HG03039 (cell line): Measurements from ENCODE around the gene TEP1.
"Not testable (repeated sequence)": the region's sequence is repeated elsewhere in the genome, so short reads cannot be mapped to it uniquely, and the experiment has no call there.

Experiments used
- ATAC-seq: cut with Tn5 transposase; IDR thresholded peaks from one replicate; pipeline ENCODE4 v1.9.1; 2021; ENCODE audit warnings: mild to moderate bottlenecking, moderate library complexity; ENCODE audit not compliant: unreplicated experiment

Gene TEP1

DNA sequence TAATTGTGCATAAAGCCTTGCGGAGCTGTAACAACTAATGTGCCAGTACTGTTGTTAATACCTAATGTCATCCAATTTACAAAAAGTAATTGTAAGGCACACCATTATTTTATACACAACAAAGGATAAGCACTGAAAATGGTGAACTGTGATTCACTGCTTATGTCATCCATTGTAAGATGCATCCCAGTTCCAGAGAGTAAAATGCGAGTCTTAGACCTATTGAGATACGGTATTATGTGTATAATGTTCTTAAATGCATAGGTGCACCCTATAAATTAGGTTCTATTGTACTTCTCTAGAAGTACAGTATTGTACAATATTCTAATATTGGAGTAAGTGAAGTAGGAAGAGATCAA lies 69.5 kb downstream of the TEP1 start:
- ATAC-seq = no peak

- peak; percentile 95 for ATAC-seq
Measured at GRCh38 chr14:20343092-20343861, 70.0 kb downstream of the TEP1 start, which contains the start of gene PARP2. Gene PARP2, plus strand, starts transcription at chr14:20343635. Its CDS starts 7 bp downstream, at chr14:20343642.

- ATAC-seq = no peak
Measured at GRCh38 chr14:20341646-20342045, 71.7 kb downstream of the TEP1 start.

- not testable (repeated sequence) for ATAC-seq
Measured at GRCh38 chr14:20341032-20341431, 72.3 kb downstream of the TEP1 start.

- no peak for ATAC-seq
Measured at GRCh38 chr14:20334017-20334416, 79.3 kb downstream of the TEP1 start.

GRCh38 chr14:20333494-20333841 lies 79.8 kb downstream of the TEP1 start:
- no peak for ATAC-seq

- peak; percentile 97 for ATAC-seq
Measured at GRCh38 chr14:20332788-20333493, 80.4 kb downstream of the TEP1 start, which contains the start of gene CCNB1IP1. Gene CCNB1IP1, minus strand, starts transcription at chr14:20333279. Its CDS starts 16,756 bp downstream, at chr14:20316523.

DNA sequence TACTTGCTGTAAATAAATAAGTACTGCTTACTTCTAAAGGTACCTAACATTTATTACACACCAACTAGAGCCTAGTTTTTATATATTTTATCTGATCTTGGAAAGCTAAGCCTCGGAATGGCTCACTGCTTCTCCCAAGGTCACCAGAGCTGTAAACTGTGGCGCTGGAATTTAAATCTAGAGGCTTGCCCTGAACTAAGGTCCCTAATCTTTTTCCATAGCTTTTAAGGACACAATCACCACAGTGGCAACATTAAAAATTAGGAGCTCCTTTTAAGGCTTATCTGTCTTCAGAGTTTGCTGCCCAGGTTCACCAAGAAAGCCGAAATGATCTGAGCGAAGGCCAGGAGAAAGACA lies 80.9 kb downstream of the TEP1 start:
- ATAC-seq = no peak

DNA sequence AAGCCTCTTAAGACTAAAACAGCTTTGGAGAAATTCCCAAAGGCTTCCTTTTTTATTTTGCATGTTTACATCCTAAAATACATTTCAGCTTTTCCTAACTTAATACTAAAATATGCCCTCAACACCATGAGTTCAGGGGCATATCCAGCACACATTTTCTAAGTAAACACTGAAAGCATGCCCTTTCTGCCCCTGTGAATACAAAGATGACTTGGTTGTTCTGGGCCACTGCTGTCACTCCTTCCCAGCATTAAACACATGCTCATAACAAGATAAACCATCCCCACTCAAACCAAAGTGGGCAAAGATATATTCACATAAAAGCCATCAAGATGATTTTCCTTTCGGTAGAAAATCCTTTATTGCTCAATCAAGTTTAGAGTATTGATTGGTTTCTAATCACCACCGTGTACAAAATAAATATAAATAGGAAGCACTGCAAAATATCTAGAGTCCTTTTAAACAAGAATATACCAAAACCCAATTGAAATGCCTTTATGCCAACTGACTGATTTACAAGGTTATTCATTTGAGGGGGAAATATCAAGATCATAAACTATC lies 82.2 kb downstream of the TEP1 start:
- no peak for ATAC-seq

- no peak for ATAC-seq
Measured at GRCh38 chr14:20329355-20329754, 83.9 kb downstream of the TEP1 start.

GRCh38 chr14:20328705-20329104 lies 84.6 kb downstream of the TEP1 start:
- no peak for ATAC-seq

- ATAC-seq = no peak
Measured at GRCh38 chr14:20327005-20327869, 86.1 kb downstream of the TEP1 start.

DNA sequence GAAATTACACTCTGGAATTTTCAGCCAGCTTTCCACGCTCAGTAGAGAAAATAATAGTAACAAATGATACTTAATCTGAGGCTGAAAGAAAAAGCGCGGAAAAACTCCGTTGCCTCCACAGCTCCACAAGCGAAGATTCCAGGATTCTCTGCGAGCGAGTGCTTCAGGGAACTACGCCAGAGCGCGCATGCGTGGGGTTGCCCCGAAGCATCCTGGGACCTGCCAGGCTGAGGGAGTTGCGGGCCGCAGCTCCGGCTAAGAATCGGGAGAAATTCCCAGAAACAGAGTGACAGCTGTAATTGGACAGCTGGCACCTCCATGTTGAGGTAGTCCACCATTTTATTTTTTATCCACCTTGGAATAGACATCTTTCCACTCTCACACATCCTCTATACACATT lies 95.6 kb downstream of the TEP1 start:
- ATAC-seq = no peak
